ENCODE measurements around the gene CNPY1. TPM values are rescaled to one million over a fixed set of nuclear protein-coding genes. Genes with fewer than 3 reads are reported as not detected.

CNPY1 gene
- total and polyA plus RNA-seq, 4 experiments from 2014 or later, result not detected

- Histone ChIP-seq H3K27me3 (ENCODE audit: insufficient read depth, low read length) (no peaks in the 10 kb centered on the region), H3K4me1 (ENCODE audit: insufficient read depth, low read length) (no peaks in the 10 kb centered on the region), H3K4me3 (ENCODE audit: low read length in 2 of 2) (no peak overlapping the region), H3K27ac (ENCODE audit: low read depth, low read length) (no peak overlapping the region), H3K9me3 (ENCODE audit: control insufficient read depth in 1 of 2, low read length in 2 of 2) (no peaks in the 10 kb centered on the region), H3K36me3 (ENCODE audit: insufficient read depth, low read length) (no peaks in the 10 kb centered on the region)
- intact Hi-C loops (cut with micrococcal nuclease), result no loop called here
- no peaks in the 10 kb centered on the region for H3K36me3 Mint-ChIP-seq
- no peak overlapping the region for H3K27ac Mint-ChIP-seq
- no peak for DNase-seq
- no peaks in the 10 kb centered on the region for H3K4me1 Mint-ChIP-seq
- H3K4me3 Mint-ChIP-seq, result no peak overlapping the region
- CTCF ChIA-PET (ENCODE audit: partially characterized antibody), result no interaction called here
- POLR2A ChIA-PET (ENCODE audit: partially characterized antibody), result no interaction called here
- H3K9me3 Mint-ChIP-seq, result peaks cover 0 to 5% (median 0%) of the 10 kb centered on the region in 8 donors
- H3K27me3 Mint-ChIP-seq, result peaks cover 6 to 23% of the 10 kb centered on the region in 2 donors
These were observed 11.4 kb upstream of the CNPY1 start for GRCh38 chr7:155557778-155558177.

GRCh38 chr7:155556763-155557162, 10.4 kb upstream of the CNPY1 start:
- POLR2A ChIA-PET (ENCODE audit: partially characterized antibody), result no interaction called here
- intact Hi-C loops (cut with micrococcal nuclease), result no loop called here
- DNase-seq, result no peak
- no peaks in the 10 kb centered on the region for H3K4me1 ChIP-seq (ENCODE audit: insufficient read depth, low read length)
- no peaks in the 10 kb centered on the region for H3K4me1 Mint-ChIP-seq
- no peak overlapping the region for H3K4me3 Mint-ChIP-seq
- no peak overlapping the region for H3K27ac ChIP-seq (ENCODE audit: low read depth, low read length)
- H3K9me3 ChIP-seq (ENCODE audit: control insufficient read depth in 1 of 2, low read length in 2 of 2), result no peaks in the 10 kb centered on the region
- no peaks in the 10 kb centered on the region for H3K36me3 ChIP-seq (ENCODE audit: insufficient read depth, low read length)
- H3K27me3 ChIP-seq (ENCODE audit: insufficient read depth, low read length), result no peaks in the 10 kb centered on the region
- peaks cover 0 to 5% (median 0%) of the 10 kb centered on the region in 8 donors for H3K9me3 Mint-ChIP-seq
- H3K4me3 ChIP-seq (ENCODE audit: low read length in 2 of 2), result no peak overlapping the region
- H3K36me3 Mint-ChIP-seq, result no peaks in the 10 kb centered on the region
- H3K27ac Mint-ChIP-seq, result no peak overlapping the region
- CTCF ChIA-PET (ENCODE audit: partially characterized antibody), result no interaction called here
- H3K27me3 Mint-ChIP-seq, result peaks cover 6 to 24% of the 10 kb centered on the region in 2 donors

- intact Hi-C loops (cut with micrococcal nuclease), result no loop called here
- no peaks in the 10 kb centered on the region for H3K4me1 Mint-ChIP-seq
- no peaks in the 10 kb centered on the region for H3K4me1 ChIP-seq (ENCODE audit: insufficient read depth, low read length)
- no peaks in the 10 kb centered on the region for H3K27me3 ChIP-seq (ENCODE audit: insufficient read depth, low read length)
- no peaks in the 10 kb centered on the region for H3K36me3 Mint-ChIP-seq
- H3K27ac ChIP-seq (ENCODE audit: low read depth, low read length), result no peak overlapping the region
- peaks cover 0 to 5% (median 0%) of the 10 kb centered on the region in 8 donors for H3K9me3 Mint-ChIP-seq
- H3K36me3 ChIP-seq (ENCODE audit: insufficient read depth, low read length), result no peaks in the 10 kb centered on the region
- no peak for DNase-seq
- ChIA-PET POLR2A (ENCODE audit: partially characterized antibody) (no interaction called here), CTCF (ENCODE audit: partially characterized antibody) (no interaction called here)
- H3K4me3 Mint-ChIP-seq, result no peak overlapping the region
- H3K9me3 ChIP-seq (ENCODE audit: control insufficient read depth in 1 of 2, low read length in 2 of 2), result no peaks in the 10 kb centered on the region
- H3K27ac Mint-ChIP-seq, result no peak overlapping the region
- no peak overlapping the region for H3K4me3 ChIP-seq (ENCODE audit: low read length in 2 of 2)
- peaks cover 4 to 18% of the 10 kb centered on the region in 2 donors for H3K27me3 Mint-ChIP-seq
These were observed 8.8 kb upstream of the CNPY1 start for GRCh38 chr7:155555116-155555695.

GRCh38 chr7:155553871-155554270, 7.5 kb upstream of the CNPY1 start:
- POLR2A ChIA-PET (ENCODE audit: partially characterized antibody), result no interaction called here

GRCh38 chr7:155551785-155552611, 5.6 kb upstream of the CNPY1 start:
- Histone ChIP-seq H3K9me3 (ENCODE audit: control insufficient read depth in 1 of 2, low read length in 2 of 2) (no peaks in the 10 kb centered on the region), H3K4me1 (ENCODE audit: insufficient read depth, low read length) (no peaks in the 10 kb centered on the region), H3K4me3 (ENCODE audit: low read length in 2 of 2) (no peak overlapping the region), H3K27me3 (ENCODE audit: insufficient read depth, low read length) (no peaks in the 10 kb centered on the region), H3K36me3 (ENCODE audit: insufficient read depth, low read length) (no peaks in the 10 kb centered on the region), H3K27ac (ENCODE audit: low read depth, low read length) (no peak overlapping the region)
- Mint-ChIP-seq H3K4me1 (no peaks in the 10 kb centered on the region), H3K9me3 (peaks cover 0 to 5% (median 0%) of the 10 kb centered on the region in 8 donors), H3K27ac (no peak overlapping the region), H3K4me3 (no peak overlapping the region), H3K36me3 (no peaks in the 10 kb centered on the region), H3K27me3 (peaks cover 4 to 10% of the 10 kb centered on the region in 2 donors)
- no peak for DNase-seq
- ChIA-PET CTCF (ENCODE audit: partially characterized antibody) (no interaction called here), POLR2A (ENCODE audit: partially characterized antibody) (no interaction called here)
- intact Hi-C loops (cut with micrococcal nuclease), result no loop called here

More at GRCh38 chr7:155553871-155554270, 7.5 kb upstream of the CNPY1 start:
- Mint-ChIP-seq H3K27ac (no peak overlapping the region), H3K9me3 (peaks cover 0 to 5% (median 0%) of the 10 kb centered on the region in 8 donors), H3K4me3 (no peak overlapping the region), H3K27me3 (peaks cover 4 to 15% of the 10 kb centered on the region in 2 donors), H3K4me1 (no peaks in the 10 kb centered on the region), H3K36me3 (no peaks in the 10 kb centered on the region)
- no peak for DNase-seq
- Histone ChIP-seq H3K27ac (ENCODE audit: low read depth, low read length) (no peak overlapping the region), H3K36me3 (ENCODE audit: insufficient read depth, low read length) (no peaks in the 10 kb centered on the region), H3K4me1 (ENCODE audit: insufficient read depth, low read length) (no peaks in the 10 kb centered on the region), H3K4me3 (ENCODE audit: low read length in 2 of 2) (no peak overlapping the region), H3K9me3 (ENCODE audit: control insufficient read depth in 1 of 2, low read length in 2 of 2) (no peaks in the 10 kb centered on the region), H3K27me3 (ENCODE audit: insufficient read depth, low read length) (no peaks in the 10 kb centered on the region)
- CTCF ChIA-PET (ENCODE audit: partially characterized antibody), result no interaction called here
- intact Hi-C loops (cut with micrococcal nuclease), result no loop called here

GRCh38 chr7:155550916-155551315, 4.6 kb upstream of the CNPY1 start:
- Histone ChIP-seq H3K27ac (ENCODE audit: low read depth, low read length) (no peak overlapping the region), H3K4me3 (ENCODE audit: low read length in 2 of 2) (no peak overlapping the region), H3K36me3 (ENCODE audit: insufficient read depth, low read length) (no peaks in the 10 kb centered on the region), H3K4me1 (ENCODE audit: insufficient read depth, low read length) (no peaks in the 10 kb centered on the region), H3K9me3 (ENCODE audit: control insufficient read depth in 1 of 2, low read length in 2 of 2) (no peaks in the 10 kb centered on the region), H3K27me3 (ENCODE audit: insufficient read depth, low read length) (no peaks in the 10 kb centered on the region)
- ChIA-PET CTCF (ENCODE audit: partially characterized antibody) (no interaction called here), POLR2A (ENCODE audit: partially characterized antibody) (no interaction called here)
- intact Hi-C loops (cut with micrococcal nuclease), result no loop called here
- H3K27me3 Mint-ChIP-seq, result peaks cover 3 to 10% of the 10 kb centered on the region in 2 donors
- no peaks in the 10 kb centered on the region for H3K36me3 Mint-ChIP-seq
- DNase-seq, result no peak
- no peak overlapping the region for H3K4me3 Mint-ChIP-seq
- no peaks in the 10 kb centered on the region for H3K4me1 Mint-ChIP-seq
- no peak overlapping the region for H3K27ac Mint-ChIP-seq
- H3K9me3 Mint-ChIP-seq, result peaks cover 0 to 5% (median 0%) of the 10 kb centered on the region in 8 donors

GRCh38 chr7:155549226-155549625, 2.9 kb upstream of the CNPY1 start:
- H3K4me3 ChIP-seq (ENCODE audit: low read length in 2 of 2), result no peak overlapping the region
- ChIA-PET POLR2A (ENCODE audit: partially characterized antibody) (no interaction called here), CTCF (ENCODE audit: partially characterized antibody) (no interaction called here)
- intact Hi-C loops (cut with micrococcal nuclease), result no loop called here
- no peak overlapping the region for H3K27ac ChIP-seq (ENCODE audit: low read depth, low read length)
- DNase-seq, result no peak
- Mint-ChIP-seq H3K4me1 (no peaks in the 10 kb centered on the region), H3K27ac (no peak overlapping the region), H3K36me3 (no peaks in the 10 kb centered on the region), H3K27me3 (peaks cover 3 to 6% of the 10 kb centered on the region in 2 donors), H3K9me3 (peaks cover 0 to 2% (median 0%) of the 10 kb centered on the region in 8 donors), H3K4me3 (no peak overlapping the region)
- H3K27me3 ChIP-seq (ENCODE audit: insufficient read depth, low read length), result no peaks in the 10 kb centered on the region
- H3K36me3 ChIP-seq (ENCODE audit: insufficient read depth, low read length), result no peaks in the 10 kb centered on the region
- H3K4me1 ChIP-seq (ENCODE audit: insufficient read depth, low read length), result no peaks in the 10 kb centered on the region
- no peaks in the 10 kb centered on the region for H3K9me3 ChIP-seq (ENCODE audit: control insufficient read depth in 1 of 2, low read length in 2 of 2)

Measured in CD4-positive, alpha-beta memory T cell (primary cell).